Effector memory CD8-positive, alpha-beta T cell (primary cell): ENCODE data around the gene MYT1.

Experiments used
- ATAC-seq: fragments of 150-1000 bp; cut with Tn5 transposase; replicated peaks from 2 replicates; pipeline ENCODE4 v1.10.0; 2021; ENCODE audit warnings: mild to moderate bottlenecking, moderate library complexity
- DNase-seq, 3 experiments: peaks; one replicate each; pipeline ENCODE4 v3.0.0; 2021
- H3K27ac Mint-ChIP-seq, 2 donors: one replicate each; pipeline ENCODE4 v1.8.0; 2022; ENCODE audit warnings: mild to moderate bottlenecking in 2 of 2, mixed read lengths in 2 of 2, moderate library complexity in 2 of 2
- H3K27me3 Mint-ChIP-seq, 2 donors: one replicate each; pipeline ENCODE4 v1.8.0; 2022; ENCODE audit warnings: mixed read lengths in 2 of 2
- H3K36me3 Mint-ChIP-seq: one replicate; pipeline ENCODE4 v1.8.0; 2022; ENCODE audit warnings: mild to moderate bottlenecking, moderate library complexity, mixed read lengths; ENCODE audit not compliant: insufficient read depth
- H3K4me1 Mint-ChIP-seq, 2 donors: one replicate each; pipeline ENCODE4 v1.8.0; 2022; ENCODE audit warnings: low read depth in 2 of 2, mixed read lengths in 2 of 2
- H3K4me3 Mint-ChIP-seq, 2 donors: one replicate each; pipeline ENCODE4 v1.8.0; 2022; ENCODE audit warnings: mild to moderate bottlenecking in 2 of 2, mixed read lengths in 2 of 2, moderate library complexity in 2 of 2
- H3K9me3 Mint-ChIP-seq, 2 donors: one replicate each; pipeline ENCODE4 v1.8.0; 2022; ENCODE audit warnings: mixed read lengths in 2 of 2

The MYT1 gene

DNA sequence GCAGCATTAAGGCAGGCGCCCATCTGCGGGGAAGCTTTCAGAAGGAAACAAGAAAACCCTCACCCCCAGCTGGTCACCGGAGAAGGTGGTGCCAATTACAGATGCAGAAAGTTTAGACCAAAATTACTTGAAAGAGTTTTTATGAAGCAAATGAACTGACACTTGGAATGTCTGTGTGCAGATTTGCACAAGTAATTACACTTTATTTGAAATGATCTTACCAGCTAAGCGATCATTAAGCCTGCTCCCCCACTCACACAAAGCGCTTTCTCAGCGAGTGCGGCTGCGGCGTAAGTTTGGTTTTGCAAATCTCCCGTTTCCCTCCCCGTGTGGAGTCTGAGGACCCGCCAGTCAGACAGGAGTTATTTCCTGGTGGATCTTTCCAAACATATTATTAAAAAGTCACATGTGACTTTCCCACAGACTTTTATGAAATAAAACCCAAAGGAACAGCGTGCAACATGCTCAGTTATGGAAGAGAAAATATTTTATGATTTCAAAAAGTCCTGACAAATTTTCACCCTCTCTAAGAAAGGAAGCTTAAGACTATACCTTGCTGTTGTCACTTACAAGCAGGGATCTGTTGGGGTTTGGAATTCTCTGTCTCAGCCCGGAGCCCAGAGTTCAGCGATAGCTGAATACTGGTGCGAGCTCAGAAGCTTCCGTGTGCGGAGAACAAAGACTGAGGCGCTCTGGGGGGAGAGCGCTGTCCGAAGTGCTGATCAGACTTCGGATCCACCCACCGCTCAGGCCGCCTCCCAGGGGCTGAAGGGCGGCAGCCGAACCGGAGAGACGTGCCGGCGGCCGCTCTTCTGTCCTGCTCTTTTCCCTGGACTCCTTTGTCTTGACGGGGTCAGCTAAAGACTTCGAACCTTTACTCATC is 2.7 kb upstream of the MYT1 start:
- Mint-ChIP-seq H3K27me3 (peaks cover 69 to 82% of the 10 kb centered on the region in 2 donors), H3K4me1 (peaks cover 4 to 10% of the 10 kb centered on the region in 2 donors), H3K27ac (no peak overlapping the region), H3K9me3 (no peaks in the 10 kb centered on the region), H3K36me3 (peaks cover 4% of the 10 kb centered on the region), H3K4me3 (no peak overlapping the region)
- ATAC-seq (no peak), DNase-seq (no peak)

DNA sequence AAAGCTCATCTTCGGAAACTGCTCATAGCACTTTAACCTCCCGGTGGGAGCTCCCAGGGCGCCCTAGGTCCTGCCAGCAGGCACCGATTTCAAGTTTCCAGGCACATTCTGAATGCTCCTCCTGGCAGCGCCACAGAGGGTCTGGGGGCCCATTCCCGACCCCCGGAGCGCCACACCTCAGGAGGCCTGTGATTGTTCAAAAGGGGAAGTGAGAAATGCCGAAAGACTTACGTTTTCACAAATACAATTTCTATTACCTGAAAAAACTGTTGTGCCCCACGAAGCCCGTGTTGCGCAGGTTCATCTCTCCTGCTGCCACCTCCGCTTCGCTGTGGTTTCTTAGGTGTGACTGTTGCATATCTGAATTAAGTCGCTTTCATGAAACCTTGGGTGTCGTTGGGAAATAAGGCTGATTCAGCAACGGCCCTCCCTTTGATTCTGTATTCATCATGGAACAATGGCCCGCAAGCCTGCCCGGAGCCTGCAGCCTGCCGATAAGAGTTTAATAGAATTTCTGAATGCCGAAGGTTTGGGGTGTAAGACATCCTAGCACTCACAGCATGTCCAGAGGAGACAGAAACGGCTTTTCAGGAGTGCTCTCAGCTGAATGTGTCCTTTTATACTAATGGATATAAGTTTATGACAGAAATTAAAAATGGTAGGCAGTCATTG is 1.9 kb upstream of the MYT1 start:
- H3K27me3 Mint-ChIP-seq = peaks cover 77 to 89% of the 10 kb centered on the region in 2 donors
- no peak for ATAC-seq
- H3K4me3 Mint-ChIP-seq = no peak overlapping the region

DNA sequence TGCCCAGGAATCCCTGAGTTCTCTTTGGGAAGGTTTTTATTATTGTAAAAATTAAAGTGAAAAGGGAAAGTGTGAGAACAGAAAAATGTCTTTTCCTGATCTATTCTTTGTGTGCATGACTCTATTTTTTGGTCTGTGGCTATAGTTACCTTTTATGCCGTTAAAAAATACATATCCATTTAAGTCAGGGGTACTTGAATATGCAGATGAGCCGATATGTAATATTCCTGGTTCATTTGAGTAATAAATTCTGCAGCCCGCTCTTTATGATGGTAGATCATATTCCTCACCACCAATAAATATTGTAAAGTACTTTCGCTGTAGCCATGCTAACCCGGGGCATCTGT is 503 bp upstream of the MYT1 start:
- Mint-ChIP-seq H3K36me3 (peaks cover 8% of the 10 kb centered on the region), H3K4me1 (peaks cover 4 to 10% of the 10 kb centered on the region in 2 donors), H3K9me3 (no peaks in the 10 kb centered on the region), H3K27me3 (peaks cover 90 to 100% of the 10 kb centered on the region in 2 donors), H3K27ac (no peak overlapping the region), H3K4me3 (no peak overlapping the region)
- ATAC-seq (no peak), DNase-seq (no peak)

More for the DNA sequence above, 1.9 kb upstream of the MYT1 start:
- no peak for DNase-seq
- Mint-ChIP-seq H3K36me3 (peaks cover 4% of the 10 kb centered on the region), H3K4me1 (peaks cover 4 to 10% of the 10 kb centered on the region in 2 donors), H3K27ac (no peak overlapping the region), H3K9me3 (no peaks in the 10 kb centered on the region)

DNA sequence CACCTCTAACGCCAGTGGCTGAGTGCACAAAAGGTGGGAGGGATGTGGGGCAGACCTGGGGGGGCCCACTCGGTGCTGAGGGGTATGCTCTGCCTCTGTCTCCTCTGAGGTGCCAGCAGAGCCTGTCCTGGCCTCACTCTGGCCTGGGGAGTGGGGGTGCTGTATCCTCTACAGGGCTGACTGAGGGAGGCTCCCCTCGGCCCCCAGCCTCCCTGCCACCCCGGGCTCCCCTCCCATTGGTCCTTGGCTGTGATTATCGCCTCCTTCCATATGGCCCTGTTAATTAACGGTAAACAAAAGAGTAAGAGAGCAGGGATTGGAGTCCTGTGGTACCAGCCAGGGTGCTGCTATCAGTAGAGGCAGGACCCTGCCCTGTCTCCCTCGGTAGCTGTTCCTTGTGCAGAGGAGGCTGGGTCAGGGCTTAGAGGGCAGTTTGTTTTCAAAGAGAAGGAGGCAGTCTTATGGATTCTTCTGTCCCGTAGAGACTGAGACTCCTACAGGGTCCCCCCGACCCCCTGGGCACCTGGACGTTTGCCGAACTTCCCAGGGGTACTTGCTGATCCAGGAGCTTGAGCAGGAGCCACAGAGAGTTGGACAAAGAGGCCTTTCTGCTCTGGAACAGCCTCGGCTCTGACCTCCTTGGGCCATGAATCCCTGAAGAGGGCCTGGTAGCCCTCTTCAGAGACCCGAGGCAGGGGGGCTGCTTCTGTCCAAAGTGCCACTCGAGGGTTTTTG is 1.8 kb downstream of the MYT1 start:
- no peaks in the 10 kb centered on the region for H3K9me3 Mint-ChIP-seq
- DNase-seq = no peak
- H3K36me3 Mint-ChIP-seq = peaks cover 8% of the 10 kb centered on the region
- peaks cover 85 to 95% of the 10 kb centered on the region in 2 donors for H3K27me3 Mint-ChIP-seq
- H3K27ac Mint-ChIP-seq = no peak overlapping the region
- peaks cover 0 to 7% of the 10 kb centered on the region in 2 donors for H3K4me1 Mint-ChIP-seq
- ATAC-seq = no peak
- H3K4me3 Mint-ChIP-seq = no peak overlapping the region

DNA sequence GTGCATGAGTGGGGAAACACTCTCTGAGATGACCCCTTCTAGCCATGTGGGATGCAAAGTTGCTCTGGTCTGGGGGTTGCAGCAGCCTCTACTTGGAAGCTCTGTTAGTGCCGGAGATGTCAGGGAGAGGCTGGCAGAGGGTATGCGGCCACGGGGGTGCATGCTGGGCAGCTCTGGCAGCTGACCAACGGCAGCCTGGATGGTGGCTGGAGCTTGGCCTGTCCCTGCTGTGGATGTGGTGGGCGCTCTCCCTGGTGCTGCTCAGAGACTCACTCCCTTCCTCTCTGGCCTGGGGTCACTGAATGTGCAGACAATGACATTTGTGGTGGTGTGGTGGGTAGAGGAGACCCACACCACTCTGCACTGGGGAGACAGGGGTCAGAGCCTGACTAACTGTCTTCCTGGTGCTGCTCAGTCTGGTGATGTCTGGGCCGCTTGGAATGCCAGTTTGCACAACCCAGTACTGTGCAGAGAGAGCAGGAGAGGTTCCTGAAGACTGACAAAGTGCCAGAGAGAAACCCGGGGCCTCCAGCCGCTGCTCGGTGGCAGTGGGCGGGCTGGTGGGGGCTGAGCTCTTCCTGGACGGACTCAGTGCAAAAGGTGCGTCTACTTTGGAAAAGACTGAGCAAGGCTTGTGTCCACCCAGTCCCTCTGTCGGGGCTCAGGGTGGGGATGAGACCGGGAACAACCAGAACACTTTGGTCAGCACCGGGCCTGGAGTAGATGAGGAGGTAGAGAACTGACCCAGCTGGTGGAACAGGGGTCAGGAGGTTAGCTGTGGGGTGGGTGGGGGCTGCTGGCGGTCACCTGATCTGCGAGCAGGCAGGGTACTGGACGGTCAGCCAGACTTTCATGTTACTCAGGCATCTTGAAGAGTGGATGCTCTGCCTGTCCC is 2.7 kb downstream of the MYT1 start:
- ATAC-seq (no peak), DNase-seq (no peak)
- Mint-ChIP-seq H3K9me3 (no peaks in the 10 kb centered on the region), H3K27me3 (peaks cover 77 to 90% of the 10 kb centered on the region in 2 donors), H3K36me3 (peaks cover 8% of the 10 kb centered on the region), H3K4me1 (peaks cover 0 to 1% of the 10 kb centered on the region in 2 donors), H3K4me3 (no peak overlapping the region), H3K27ac (no peak overlapping the region)

DNA sequence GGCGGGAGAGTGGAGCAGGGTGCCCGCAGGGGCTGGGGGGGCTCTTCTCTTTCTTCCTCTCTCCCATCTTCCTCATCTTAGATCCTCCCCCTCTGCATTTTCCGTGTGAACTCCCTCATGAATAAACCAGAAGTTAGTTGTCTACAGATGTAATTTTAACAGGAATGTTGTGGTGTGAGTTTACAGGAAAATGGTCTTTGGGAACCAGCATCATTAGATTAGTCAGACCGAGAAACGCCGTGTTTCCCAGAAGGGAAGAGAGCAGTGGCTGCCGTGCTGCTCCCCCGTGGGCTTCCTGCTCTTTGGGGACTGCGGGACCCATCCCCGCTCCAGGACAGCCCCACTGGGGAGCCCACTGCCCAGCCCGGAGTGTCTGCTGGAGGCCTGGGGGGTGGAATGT is 3.4 kb downstream of the MYT1 start:
- H3K4me3 Mint-ChIP-seq = no peak overlapping the region
- H3K36me3 Mint-ChIP-seq = peaks cover 8% of the 10 kb centered on the region
- no peak for ATAC-seq

DNA sequence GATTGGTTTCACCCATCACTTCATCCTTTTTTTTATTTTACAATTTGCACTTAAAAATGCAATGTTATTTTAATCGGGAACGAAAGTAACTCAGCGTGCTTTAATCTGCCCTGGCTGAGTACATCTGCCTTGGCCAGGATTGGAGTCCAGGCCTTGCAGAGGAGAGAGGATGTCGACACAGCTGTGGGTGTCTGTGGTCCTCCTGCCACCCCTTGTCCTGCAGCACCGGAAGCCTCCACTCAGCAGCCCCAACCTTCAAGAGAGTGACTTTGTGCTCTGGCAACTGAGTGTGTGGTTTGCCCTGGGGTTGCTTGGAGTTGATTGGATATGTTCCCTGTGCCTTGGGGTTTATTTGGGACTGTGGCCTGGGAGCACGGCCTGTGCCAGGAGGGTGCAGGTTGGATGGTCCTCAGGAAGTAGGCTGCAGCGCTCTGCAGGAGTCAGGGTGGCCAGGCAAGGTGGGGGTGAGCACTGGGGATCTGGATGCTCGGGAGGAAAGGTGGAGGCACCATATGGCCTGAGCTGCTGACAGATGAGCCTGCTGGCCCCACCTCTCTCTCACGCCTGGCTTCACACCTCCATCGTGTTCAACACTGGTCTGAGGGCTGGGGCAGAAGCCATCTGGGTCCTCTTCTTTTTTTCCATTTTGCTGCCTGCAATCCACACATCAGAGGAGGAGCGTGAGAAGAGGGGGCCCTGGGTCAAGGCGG is 4.3 kb downstream of the MYT1 start:
- no peaks in the 10 kb centered on the region for H3K4me1 Mint-ChIP-seq
- H3K27ac Mint-ChIP-seq = no peak overlapping the region
- ATAC-seq (no peak), DNase-seq (no peak)
- H3K9me3 Mint-ChIP-seq = no peaks in the 10 kb centered on the region
- peaks cover 71 to 90% of the 10 kb centered on the region in 2 donors for H3K27me3 Mint-ChIP-seq
- no peak overlapping the region for H3K4me3 Mint-ChIP-seq
- H3K36me3 Mint-ChIP-seq = peaks cover 8% of the 10 kb centered on the region

More for the DNA sequence above, 3.4 kb downstream of the MYT1 start:
- DNase-seq = no peak
- Mint-ChIP-seq H3K27ac (no peak overlapping the region), H3K4me1 (no peaks in the 10 kb centered on the region), H3K27me3 (peaks cover 74 to 90% of the 10 kb centered on the region in 2 donors), H3K9me3 (no peaks in the 10 kb centered on the region)

DNA sequence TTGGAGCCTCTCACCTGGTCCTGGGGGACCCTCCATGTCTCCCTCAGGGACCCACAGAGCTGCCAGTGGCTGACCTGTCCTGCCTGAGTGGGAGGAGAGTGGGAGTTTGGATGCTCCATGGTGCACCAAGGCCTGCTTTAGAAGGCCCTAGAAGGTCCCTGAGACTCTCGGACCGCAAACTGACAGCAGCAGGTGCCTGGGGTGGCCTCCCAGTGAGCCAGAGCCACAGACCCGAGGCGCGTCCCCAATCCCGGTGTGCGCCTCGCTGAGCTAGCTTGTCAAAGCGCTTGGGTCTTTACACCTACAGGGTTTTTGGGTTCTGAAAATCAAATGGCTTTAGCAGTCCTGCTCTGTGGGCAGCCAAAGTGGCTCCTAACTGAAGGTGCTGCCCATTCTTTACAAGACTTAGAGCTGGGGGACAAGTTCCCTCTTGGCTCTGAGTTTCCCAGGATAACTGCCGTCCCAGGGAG is 4.9 kb downstream of the MYT1 start:
- H3K4me3 Mint-ChIP-seq = no peak overlapping the region
- DNase-seq = no peak
- H3K4me1 Mint-ChIP-seq = no peaks in the 10 kb centered on the region
- no peak for ATAC-seq
- H3K36me3 Mint-ChIP-seq = peaks cover 8% of the 10 kb centered on the region
- peaks cover 65 to 88% of the 10 kb centered on the region in 2 donors for H3K27me3 Mint-ChIP-seq
- H3K27ac Mint-ChIP-seq = no peak overlapping the region
- H3K9me3 Mint-ChIP-seq = no peaks in the 10 kb centered on the region

DNA sequence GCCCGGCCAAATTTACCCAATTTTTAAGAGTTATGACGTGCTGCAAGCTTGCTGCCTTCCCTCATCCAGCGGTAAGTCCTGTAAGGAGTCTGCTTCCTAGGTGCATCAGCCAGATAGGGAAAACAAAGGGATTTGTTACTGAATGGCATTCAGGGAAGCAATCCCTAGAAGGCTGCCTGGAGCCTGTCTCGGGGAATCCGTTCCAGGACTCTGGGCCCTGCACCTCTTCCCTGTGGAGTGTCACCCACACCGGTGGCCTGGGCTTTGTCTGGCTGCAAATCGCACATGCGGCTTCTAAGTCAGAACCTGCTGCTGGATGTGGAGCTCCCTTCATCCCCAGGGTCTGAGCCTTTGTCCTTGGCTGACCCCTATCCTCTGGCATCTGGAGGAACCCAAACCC is 7.0 kb downstream of the MYT1 start:
- ATAC-seq (no peak), DNase-seq (no peak)
- peaks cover 44 to 67% of the 10 kb centered on the region in 2 donors for H3K27me3 Mint-ChIP-seq
- H3K4me3 Mint-ChIP-seq = no peak overlapping the region
- peaks cover 4% of the 10 kb centered on the region for H3K36me3 Mint-ChIP-seq
- H3K9me3 Mint-ChIP-seq = no peaks in the 10 kb centered on the region
- no peaks in the 10 kb centered on the region for H3K4me1 Mint-ChIP-seq
- H3K27ac Mint-ChIP-seq = no peak overlapping the region

DNA sequence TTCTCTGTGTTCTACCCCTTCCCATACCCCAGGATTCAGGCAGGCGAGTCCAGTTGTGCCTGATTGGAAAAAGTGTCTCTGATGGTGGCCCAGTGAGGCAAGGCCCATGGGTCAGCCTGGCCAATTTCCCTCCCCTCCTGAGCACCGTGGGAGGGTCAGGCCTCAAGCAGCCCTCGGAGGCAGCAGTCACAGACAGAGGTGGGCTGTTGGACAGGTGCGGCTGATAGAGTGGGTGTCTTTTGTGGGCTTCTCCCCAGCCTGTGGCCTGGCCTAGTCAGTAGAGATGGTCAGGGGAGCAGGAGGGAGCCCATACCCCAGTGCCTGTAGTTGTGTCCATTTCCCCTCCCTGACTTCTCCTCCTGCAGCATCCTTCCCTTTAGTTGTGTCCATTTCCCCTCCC is 8.9 kb downstream of the MYT1 start:
- no peak overlapping the region for H3K4me3 Mint-ChIP-seq
- DNase-seq = no peak
- H3K36me3 Mint-ChIP-seq = no peaks in the 10 kb centered on the region
- peaks cover 25 to 61% of the 10 kb centered on the region in 2 donors for H3K27me3 Mint-ChIP-seq
- no peak for ATAC-seq
- no peak overlapping the region for H3K27ac Mint-ChIP-seq
- H3K4me1 Mint-ChIP-seq = no peaks in the 10 kb centered on the region
- H3K9me3 Mint-ChIP-seq = no peaks in the 10 kb centered on the region

DNA sequence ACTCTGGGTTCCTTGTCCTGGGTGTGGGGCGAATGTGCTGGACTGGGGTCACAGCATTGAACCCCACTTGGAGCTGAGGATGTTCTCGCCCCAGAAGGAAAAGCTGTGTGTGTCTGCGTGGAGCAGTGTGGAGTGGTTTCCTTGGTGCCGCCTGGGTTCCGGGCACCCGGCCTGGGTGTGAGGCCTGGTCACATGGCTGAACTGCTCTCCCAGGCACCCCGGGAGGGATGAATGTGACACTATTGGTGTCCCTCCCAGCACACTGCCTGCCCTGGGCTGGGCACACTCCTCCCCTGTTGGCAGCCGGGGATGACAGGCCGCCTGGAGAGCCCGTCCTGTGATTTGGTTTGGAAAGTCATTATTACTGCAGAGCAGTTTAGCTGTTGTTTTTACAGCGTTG is 12.3 kb downstream of the MYT1 start:
- Mint-ChIP-seq H3K9me3 (no peaks in the 10 kb centered on the region), H3K27me3 (peaks cover 10 to 35% of the 10 kb centered on the region in 2 donors), H3K27ac (no peak overlapping the region), H3K4me1 (peaks cover 5 to 15% of the 10 kb centered on the region in 2 donors), H3K4me3 (no peak overlapping the region), H3K36me3 (no peaks in the 10 kb centered on the region)
- DNase-seq (no peak), ATAC-seq (no peak)

DNA sequence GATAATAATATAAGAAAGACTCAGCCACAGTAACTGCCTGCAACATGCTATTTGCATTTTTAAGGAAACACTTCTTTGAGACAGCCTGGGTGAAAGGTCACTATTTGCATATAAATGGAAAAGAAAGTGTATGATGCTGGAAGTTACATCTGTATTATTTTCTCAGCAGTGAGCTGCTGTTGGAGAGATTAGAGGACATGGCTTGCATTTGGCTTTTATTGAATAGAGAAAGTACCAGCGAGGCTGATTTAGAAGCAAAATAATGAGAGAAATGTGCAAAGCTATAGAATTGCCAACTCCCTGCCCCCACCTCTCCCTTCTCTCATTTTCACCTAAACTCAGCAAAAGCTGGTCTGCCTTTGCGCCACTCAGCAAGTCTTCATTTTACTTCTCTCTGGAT is 12.7 kb downstream of the MYT1 start:
- DNase-seq = no peak
- ATAC-seq = no peak
- Mint-ChIP-seq H3K36me3 (no peaks in the 10 kb centered on the region), H3K4me1 (peaks cover 5 to 15% of the 10 kb centered on the region in 2 donors), H3K9me3 (no peaks in the 10 kb centered on the region), H3K4me3 (no peak overlapping the region), H3K27me3 (peaks cover 10 to 32% of the 10 kb centered on the region in 2 donors), H3K27ac (no peak overlapping the region)
